GM21423 (cell line): ENCODE measurements around the gene CAPS2.
"Not testable (repeated sequence)": the region's sequence is repeated elsewhere in the genome, so short reads cannot be mapped to it uniquely, and the experiment has no call there.

Experiments used
- ATAC-seq: cut with Tn5 transposase; IDR thresholded peaks from one replicate; pipeline ENCODE4 v1.9.1; 2021; ENCODE audit warnings: mild to moderate bottlenecking, moderate library complexity; ENCODE audit not compliant: unreplicated experiment

Gene CAPS2

DNA sequence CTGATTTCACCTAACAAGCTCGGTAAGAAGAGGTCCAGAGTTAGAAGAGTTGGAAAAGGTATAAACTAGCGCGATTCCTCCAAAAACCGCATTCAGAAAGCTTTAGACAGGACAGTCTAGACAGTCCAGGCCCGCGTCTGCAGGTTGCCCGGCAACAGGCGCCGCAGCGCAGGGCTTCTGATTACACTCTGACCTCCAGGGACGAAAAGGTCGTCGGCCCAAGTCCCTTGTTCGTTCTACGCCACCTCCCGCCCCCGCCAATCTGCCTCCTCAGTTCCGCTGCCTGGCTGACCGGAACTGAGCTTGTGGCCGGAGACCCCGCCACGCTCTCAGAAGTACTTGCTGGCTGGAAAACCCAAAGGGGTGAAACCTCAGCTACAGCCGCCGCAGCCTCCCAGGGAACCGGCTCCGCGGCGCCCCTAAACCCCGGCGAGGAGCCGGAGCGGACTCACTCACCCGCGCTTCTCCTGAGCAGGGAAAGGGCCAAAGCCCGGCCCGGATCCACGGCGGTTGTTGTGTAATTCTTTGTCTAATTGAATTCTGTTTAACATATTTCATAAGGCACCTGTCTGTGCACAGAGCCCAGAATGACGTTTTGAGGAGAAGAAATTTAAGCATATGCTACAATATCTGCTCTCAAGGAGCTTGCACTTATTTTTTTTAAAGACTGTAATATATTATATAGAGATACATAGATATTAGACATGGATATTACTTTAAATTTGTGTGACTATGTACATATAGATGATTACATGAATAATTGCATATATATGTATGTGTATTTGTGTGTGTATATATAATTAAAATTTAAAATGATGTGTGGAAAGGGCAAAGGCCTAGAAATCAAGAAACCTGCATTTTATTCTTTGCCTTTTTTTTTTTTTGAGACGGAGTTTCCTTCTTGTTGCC, at the start of gene CAPS2:
Gene CAPS2, minus strand, starts transcription at position 407 of the 909 bp plus-strand sequence. CDS start 3,826 bp downstream, outside the sequence.
- ATAC-seq = peak; percentile 85

DNA sequence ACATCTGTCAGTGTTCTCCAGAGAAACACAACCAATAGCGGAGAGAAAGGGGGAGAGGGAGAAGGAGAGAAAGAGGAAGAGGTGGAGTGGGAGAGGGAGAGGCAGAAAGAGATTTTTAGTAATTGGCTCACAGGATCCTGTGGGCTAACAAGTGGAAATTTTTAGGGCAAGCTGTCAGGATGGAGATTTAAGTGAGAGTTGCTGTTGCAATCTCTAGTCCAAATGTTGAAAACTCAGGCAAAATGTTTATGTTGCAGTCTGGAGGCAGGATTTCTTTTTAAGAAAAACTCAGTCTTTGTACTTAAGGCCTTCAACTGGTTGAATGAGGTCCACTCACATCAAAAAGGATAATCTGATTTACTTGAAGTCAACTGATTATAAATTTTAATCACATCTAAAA, 48.2 kb upstream of the CAPS2 start:
- no peak for ATAC-seq

DNA sequence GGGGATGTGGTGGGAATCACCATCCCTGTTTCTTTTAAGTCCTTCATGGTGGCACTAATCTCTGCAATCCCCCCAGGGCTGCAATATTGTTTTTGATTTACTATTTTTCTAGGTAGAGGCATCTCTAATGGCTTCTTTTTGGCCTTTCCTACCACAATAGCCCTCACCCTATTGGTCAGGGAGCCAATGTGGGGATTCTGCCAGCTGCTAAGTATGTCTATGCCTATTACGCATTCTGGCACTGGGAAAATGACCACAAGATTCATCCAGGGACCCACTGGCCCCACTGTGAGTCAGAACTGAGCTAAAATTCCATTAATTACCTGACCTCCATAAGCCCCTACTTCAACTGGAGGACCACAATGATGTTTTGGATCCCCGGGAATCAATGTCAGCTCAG, 44.8 kb upstream of the CAPS2 start:
- no peak for ATAC-seq

DNA sequence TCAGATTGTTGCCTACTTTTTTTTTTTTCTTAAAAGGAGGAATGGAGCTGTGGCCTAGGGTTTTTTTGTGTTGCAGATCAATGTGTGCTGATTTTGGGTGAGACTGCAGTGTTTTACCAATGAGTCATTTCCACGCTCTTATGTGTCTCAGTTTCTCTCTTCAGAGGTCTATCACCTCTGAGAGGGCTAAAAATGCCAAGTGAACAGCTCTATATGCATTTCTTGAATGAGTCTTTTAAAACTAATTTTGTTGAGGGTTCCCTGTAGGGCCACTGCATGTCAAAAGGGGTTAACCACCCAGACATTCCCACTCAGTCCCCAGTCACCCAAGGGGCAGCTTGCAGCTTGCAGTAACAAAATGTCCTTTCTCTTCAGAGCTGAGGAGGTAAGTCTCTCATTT, 36.5 kb upstream of the CAPS2 start:
- ATAC-seq = no peak

DNA sequence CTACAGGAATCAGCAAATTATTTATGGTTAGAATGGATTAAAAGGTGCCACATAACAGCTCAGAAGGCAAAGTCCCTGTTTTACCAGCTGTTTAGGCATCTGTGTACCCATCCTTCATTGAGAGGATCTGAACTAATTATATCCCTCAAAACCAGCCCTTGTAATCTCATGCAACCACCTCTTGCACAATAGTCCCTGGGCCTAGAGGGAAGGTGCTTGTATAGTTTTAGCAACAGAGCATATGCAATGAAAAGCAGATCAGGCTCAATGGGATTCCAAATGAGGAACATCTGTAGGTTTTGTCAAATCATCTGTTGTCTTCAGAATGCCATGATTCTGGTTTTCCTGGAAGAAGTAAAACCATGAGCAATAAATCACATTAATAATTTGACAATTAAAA, 34.8 kb upstream of the CAPS2 start:
- no peak for ATAC-seq

DNA sequence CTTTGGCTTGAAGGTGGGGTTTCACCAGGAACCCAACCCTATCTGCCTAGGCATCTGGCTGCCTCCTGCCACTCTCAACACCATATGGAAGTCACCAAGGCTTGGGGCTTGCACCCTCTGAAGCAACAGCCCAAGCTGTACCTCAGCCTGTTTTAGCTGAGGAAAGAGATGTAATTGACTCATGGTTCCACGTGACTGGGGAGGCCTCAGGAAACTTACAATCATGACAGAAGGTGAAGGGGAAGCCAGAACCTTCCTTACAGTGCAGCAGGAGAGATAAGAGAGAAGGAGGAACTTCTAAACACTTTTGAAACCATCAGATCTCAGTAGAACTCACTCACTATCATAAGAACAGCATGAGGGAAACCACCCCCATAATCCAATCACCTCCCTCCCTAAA, 31.3 kb upstream of the CAPS2 start:
- ATAC-seq = no peak

DNA sequence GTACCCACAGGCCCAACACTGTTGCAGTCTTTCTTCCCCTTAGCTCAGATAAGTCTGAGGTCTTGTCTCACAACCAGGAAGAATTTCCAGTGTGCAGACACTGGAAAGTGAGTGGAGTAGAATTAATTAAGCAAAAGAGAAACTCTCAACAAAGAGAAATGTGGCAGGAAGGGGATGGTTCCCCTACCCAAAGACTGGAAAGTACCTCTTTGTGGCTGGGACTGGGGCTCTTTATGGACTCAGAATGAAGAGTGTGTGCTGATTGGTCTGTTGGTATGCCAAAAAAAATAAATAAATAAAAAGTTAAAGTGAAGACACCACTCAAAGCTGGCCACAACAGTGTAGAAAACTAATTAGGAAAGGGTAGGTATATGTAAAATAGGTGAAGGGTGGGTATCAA, 30.8 kb upstream of the CAPS2 start:
- no peak for ATAC-seq

DNA sequence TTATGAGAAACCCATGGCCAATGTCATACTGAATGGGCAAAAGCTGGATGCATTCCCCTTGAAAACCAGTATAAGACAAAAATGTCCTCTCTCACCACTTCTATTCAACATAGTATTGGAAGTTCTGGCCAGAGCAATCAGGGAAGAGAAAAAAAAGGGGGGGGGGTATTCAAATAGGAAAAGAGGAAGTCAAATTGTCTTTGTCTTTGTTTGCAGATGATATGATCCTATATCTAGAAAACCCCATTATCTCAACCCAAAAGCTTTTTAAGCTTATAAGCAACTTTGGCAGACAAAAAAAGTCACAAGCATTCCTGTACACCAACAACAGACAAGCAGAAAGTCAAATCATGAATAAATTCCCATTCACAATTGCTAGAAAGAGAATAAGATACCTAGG, 23.9 kb upstream of the CAPS2 start:
- ATAC-seq = no peak

DNA sequence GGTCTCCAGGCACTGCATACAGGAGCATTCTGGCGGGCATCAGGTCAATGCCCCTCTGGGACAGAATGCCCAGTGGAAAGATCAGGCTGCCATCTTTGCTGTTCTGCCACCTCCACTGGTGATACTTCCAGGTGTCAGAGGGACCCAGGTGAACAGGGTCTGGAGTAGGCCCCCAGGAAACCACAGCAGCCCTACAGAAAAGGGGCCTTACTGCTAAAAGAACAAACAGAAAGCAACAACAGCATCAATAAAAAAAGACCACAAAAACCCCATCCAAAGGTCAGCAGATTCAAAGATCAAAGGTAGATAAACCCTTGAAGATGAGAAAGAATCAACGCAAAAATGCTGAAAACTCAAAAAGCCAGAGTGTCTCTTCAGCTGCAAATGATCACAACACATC, 20.3 kb upstream of the CAPS2 start:
- ATAC-seq = no peak

DNA sequence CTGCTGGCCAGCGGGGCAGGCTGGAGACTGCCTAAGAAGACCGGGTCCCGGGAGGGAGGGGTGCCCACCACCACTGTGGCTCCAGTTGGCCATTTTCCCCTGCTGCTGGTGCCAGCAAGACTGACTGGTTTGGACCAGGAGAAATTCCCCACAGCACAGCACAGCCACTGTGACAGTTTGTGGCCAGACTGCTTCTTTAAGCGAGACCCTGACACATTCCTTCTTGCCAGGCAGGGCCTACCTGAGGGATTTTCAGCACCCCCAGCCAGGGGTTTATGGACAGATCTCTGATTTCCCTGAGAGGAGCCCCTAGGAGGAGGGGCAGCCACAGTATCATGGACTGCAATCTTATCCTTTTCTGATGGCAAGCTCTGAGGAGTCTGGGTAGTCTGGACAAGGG, 19.8 kb upstream of the CAPS2 start:
- ATAC-seq = no peak

DNA sequence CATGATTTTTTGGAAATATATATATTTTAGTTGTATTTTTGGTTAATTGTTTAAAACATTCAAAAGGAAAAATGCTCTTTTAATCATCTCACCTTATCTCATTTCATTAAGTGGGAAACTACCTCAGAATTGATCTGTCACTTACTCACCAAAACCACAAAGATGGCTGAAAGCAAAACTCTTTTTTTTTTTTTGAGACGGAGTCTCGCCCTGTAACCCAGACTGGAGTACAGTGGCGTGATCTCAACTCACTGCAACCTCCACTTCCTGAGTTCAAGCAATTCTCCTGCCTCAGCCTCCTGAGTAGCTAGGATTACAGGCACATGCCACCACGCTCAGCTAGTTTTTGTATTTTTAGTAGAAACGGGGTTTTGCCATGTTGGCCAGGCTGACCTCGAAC, 16.1 kb upstream of the CAPS2 start:
- ATAC-seq = not testable (repeated sequence)

DNA sequence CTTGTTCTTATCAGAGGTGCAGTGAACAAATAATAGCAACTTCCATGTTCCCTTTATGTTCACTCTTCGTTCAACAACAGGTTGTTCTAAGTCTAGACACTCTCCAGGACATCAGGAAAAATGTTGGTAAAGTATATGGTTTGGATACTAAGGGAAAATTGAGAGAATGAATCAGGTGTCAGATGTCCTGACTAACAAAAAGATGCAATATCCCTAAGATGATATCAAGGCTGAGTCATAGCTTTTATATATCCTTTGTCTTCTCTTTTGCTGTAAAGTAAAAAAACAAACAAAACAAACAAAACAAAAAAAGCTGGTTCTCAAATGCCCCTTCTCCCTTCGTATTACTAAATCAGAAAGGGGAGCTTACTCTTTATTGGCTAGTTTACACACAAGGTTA, 15.4 kb upstream of the CAPS2 start:
- ATAC-seq = no peak

DNA sequence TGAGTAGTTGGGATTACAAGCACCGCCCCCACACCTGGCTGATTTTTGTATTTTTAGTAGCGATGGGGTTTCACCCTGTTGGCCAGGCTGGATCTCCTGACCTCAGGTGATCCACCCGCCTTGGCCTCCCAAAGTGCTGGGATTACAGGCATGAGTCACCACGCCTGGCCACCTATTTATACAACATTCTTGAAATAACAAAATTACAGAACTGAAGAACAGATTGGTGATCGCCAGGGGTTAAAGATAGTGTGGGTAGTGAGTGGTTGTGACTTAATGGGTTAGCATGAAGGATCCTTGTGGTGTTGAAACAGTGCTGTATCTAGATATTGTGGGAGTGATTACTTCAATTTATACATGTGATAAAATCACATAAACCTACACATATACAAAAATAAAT, 11.7 kb upstream of the CAPS2 start:
- no peak for ATAC-seq

DNA sequence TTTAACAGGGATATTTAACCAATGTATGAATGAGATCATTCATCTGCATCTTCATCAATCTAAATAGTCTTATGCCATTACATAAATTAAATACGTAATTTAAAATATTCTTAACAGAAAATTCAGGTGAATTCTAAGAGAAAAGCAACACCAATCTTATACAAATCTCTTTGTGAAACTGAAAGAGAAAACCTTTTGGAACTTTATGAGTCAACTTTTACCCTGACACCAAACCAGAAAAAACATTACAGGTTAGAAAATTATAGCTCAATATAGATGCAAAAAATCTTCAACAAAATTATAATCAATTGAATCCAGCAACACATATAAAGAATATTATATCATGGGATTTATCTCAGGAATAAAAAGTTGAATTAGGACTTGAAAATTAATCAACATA, 7.8 kb upstream of the CAPS2 start:
- peak; percentile 44 for ATAC-seq

DNA sequence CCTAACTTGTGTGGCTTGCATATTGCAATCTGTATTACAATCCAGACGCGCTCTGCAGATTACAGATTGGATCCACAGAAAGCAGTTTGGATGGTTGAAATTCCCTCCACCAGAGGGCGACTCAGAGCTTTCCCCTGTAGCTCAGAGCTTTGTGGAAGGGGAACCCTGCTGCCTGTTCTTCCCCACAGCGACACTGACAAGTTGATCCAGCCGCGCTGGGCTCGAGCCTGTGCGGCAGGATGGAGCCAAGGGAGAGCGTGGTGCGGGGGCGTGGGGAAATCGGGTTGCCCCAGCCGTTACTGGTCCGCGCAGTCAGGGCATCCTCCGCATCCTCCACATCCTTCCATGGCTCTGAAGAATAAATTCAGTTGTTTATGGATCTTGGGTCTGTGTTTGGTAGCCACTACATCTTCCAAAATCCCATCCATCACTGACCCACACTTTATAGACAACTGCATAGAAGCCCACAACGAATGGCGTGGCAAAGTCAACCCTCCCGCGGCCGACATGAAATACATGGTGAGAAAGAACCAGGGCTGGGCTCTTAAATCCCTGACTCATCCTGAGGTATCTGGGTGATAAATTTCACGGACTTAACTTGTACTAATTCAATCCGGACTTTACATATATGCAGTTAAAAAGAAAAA, 4.4 kb upstream of the CAPS2 start, which contains the start of gene GLIPR1L1:
Gene GLIPR1L1, plus strand, starts transcription at position 287 of the 647 bp plus-strand sequence. Its CDS starts 59 bp downstream, at position 346.
- ATAC-seq = peak; percentile 63

DNA sequence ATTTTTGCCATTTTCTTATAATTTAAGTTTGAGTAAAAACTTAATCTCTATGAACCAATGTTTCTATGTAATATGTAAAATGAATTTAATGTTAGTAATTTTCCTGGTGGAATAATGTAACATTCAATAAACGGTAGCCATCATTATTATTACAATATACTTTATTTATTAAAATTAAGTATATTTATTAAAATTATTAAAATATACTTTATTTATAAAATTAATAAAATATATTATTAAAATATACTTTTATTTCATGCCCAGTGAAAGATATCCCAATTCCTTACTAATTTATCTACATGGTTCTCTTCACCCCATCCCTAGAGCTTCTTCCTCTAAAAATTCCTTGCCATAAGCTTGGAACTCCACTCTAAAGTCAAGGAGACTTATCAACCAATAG, 2.5 kb downstream of the CAPS2 start:
- no peak for ATAC-seq

DNA sequence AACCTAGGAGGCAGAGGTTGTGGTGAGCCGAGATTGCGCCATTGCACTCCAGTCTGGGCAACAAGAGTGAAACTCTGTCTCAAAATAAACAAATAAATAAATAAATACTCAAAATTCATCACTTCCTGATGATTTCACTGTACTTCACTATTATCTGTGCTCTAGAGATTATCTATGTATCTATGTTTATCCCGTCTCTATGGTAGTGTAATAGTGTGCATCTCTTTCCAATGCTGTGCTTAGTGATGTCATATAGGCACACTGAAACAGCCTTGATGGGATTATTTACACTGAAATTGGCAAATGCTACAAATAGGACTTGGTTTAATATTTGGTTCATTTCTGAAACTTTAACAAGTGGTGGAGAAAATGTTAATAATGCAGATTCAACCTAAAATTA, 6.5 kb downstream of the CAPS2 start:
- ATAC-seq = no peak

DNA sequence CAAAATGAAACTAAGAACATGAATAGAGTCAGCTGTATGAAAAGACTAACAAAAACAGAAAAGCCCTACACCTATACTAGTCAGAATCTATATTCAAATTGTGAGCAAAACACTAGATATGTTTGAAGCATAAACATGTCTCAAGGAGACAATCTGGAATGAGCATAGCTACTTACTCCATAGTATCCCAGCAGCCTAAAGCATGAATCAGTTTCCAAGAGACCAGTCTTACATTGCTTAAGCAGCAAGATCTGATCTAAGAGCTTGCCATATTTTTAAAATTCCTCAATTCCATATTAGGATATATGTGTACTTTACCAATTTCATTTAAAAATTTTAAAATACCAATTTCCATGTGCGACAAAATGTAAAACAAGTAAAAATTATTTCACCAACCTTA, 7.7 kb downstream of the CAPS2 start:
- ATAC-seq = no peak

DNA sequence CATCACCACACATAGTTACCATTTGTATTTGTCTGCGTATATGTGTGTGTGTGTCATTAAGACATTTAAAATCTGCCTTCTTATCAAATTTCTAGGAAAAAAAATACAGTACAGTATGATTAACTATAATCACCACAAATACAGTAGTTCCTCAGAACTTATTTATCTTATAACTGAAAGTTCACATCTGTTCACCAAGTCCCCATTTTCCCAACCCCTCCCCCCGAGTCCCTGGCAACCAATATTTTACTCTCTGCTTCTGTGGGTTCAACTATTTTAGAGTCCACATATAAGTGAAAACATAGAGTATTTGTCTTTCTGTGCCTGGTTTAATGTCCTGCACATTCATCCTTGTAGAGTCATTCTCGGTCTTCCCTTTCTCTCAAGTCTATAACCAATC, 12.3 kb downstream of the CAPS2 start:
- ATAC-seq = no peak

DNA sequence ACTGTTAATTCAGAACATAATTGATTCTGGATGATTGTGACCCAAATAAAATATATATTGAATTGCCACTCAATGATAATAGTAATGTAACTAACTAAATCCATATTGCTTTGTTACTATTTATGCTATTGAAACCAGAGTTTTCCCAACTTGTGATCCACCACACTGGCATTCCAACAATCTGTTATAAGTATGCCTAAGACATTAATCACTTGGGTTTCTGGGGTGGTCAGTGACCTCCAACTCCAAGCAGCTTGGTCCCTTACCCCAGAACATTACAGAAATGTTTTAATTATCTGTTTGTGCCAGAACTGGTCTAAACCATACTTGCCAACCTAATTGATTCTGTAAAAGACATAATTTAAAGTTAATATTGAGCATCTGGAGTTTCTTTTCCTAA, 14.6 kb downstream of the CAPS2 start:
- ATAC-seq = no peak

DNA sequence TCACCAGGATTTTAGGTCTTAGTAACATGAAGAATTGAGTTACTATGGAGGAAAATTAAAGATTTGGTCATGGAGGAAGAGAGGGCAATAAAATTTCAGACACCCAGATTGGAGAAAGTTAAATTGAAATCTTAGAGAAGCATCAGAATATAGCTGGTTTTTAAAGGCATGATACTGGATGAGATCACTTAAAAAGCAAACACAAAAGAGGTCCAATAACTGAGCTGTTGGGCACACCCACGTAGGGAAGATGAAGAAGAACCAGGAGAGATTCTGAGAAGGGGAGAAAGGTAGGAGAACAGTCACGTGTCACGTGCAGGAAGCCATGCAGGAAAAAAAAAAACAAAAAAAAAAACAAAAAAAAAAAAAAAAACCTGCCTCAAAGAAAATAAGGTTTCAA, 18.8 kb downstream of the CAPS2 start:
- no peak for ATAC-seq

DNA sequence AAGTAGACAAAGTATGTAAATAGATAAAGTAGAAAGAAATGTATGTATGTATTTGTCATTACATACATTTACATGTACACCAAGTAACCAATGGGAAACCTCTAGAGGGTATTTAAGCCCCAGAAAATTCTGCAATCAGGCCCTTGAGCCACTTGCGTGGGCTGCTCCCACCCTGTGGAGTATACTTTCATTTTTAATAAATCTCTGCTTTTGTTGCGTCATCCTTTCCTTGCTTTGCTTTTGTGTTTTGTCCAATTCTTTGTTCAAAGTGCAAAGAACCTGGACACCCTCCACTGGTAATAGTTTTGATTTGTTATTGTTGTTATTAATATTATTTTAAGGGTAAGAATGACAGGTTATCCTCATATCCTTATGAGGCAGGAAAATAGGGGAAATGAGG, 21.8 kb downstream of the CAPS2 start:
- no peak for ATAC-seq
